OCI-LY7 (cell line): ENCODE measurements around the gene DCLRE1B. TPM values are rescaled to one million over a fixed set of nuclear protein-coding genes. Genes with fewer than 3 reads are reported as not detected.

ENCODE experiments used
- BruUV-seq: library from RNA; stranded (reverse); fragments of 400-500 nt; replicated peaks from 2 replicates; lab custom pipeline; 2021; lab: Mats Ljungman, UMichigan
- CTCF ChIA-PET: fragments of 300-600 bp; sonication (Branson Sonifier 250); formaldehyde crosslinking; loops from one replicate; lab custom pipeline; 2022; ENCODE audit warnings: antibody characterized with exemption; ENCODE audit not compliant: unreplicated experiment; lab: Charles Lee
- POLR2A ChIA-PET: fragments of 300-600 bp; sonication (Branson Sonifier 250); formaldehyde crosslinking; loops from one replicate; lab custom pipeline; 2022; ENCODE audit warnings: antibody characterized with exemption; lab: Charles Lee
- DNase-seq: peaks from one replicate; pipeline ENCODE4 v3.0.0-alpha.2; 2015; ENCODE audit warnings: low spot score
- H2AFZ ChIP-seq: fragments of 200-600 bp; sonication (generic), shearing (Covaris generic); 2 replicates; pipeline ENCODE4 v1.6.1; 2014; ENCODE audit warnings: mild to moderate bottlenecking, antibody characterized with exemption, low read length, moderate library complexity
- H3K27ac ChIP-seq: fragments of 200-600 bp; sonication (generic); 2 replicates; pipeline ENCODE4 v1.5.1; 2014; ENCODE audit warnings: mixed run types, low read depth, mild to moderate bottlenecking, moderate library complexity, low read length, inconsistent platforms; ENCODE audit not compliant: poor library complexity, severe bottlenecking
- H3K36me3 ChIP-seq: fragments of 200-600 bp; sonication (generic); 2 replicates; pipeline ENCODE4 v1.6.1; 2014; ENCODE audit warnings: mild to moderate bottlenecking, antibody characterized with exemption, low read length, moderate library complexity, mixed read lengths; ENCODE audit not compliant: insufficient read depth
- H3K4me1 ChIP-seq: fragments of 200-600 bp; sonication (generic); 2 replicates; pipeline ENCODE4 v1.5.1; 2014; ENCODE audit warnings: mild to moderate bottlenecking, low read length; ENCODE audit not compliant: insufficient read depth, poor library complexity, severe bottlenecking
- H3K4me2 ChIP-seq: fragments of 200-600 bp; sonication (generic); 2 replicates; pipeline ENCODE4 v1.6.1; 2014; ENCODE audit warnings: mild to moderate bottlenecking, low read length
- H3K4me3 ChIP-seq: fragments of 200-600 bp; sonication (generic); 2 replicates; pipeline ENCODE4 v1.5.1; 2014; ENCODE audit warnings: mild to moderate bottlenecking, low read depth, low read length; ENCODE audit not compliant: poor library complexity, severe bottlenecking
- H3K79me2 ChIP-seq: fragments of 200-600 bp; sonication (generic); 2 replicates; pipeline ENCODE4 v1.6.1; 2016; ENCODE audit warnings: low read depth, mild to moderate bottlenecking, low read length, moderate library complexity, mixed read lengths; ENCODE audit not compliant: insufficient read depth
- H3K9me2 ChIP-seq: fragments of 200-600 bp; sonication (generic); 2 replicates; pipeline ENCODE4 v1.6.1; 2016; ENCODE audit warnings: mild to moderate bottlenecking, low read length, mixed read lengths; ENCODE audit not compliant: insufficient read depth
- H3K9me3 ChIP-seq: fragments of 200-600 bp; sonication (generic); 2 replicates; pipeline ENCODE4 v1.6.1; 2014; ENCODE audit warnings: mild to moderate bottlenecking, mixed run types, low read length, mixed read lengths
- H4K20me1 ChIP-seq: fragments of 200-600 bp; sonication (generic); 2 replicates; pipeline ENCODE4 v1.6.1; 2014; ENCODE audit warnings: mild to moderate bottlenecking, antibody characterized with exemption, low read length, moderate library complexity, mixed read lengths; ENCODE audit not compliant: insufficient read depth
- EZH2phosphoT487 ChIP-seq: fragments of 200-600 bp; sonication (generic); IDR thresholded peaks from 2 replicates; pipeline ENCODE4 v1.6.1; 2018; ENCODE audit warnings: low read depth, borderline replicate concordance, mild to moderate bottlenecking, mixed run types, antibody characterized with exemption, low read length, moderate library complexity, mixed read lengths
- intact Hi-C: fragments of 100-400 bp; cut with micrococcal nuclease; formaldehyde crosslinking; loops from one replicate; pipeline ENCODE4 v1.10.0; 2022; ENCODE audit not compliant: unreplicated experiment
- total RNA-seq, 2 experiments: library from RNA; depleted of rRNA in 1 of 2; stranded (reverse); fragments of >200 nt in 1 of 2; shearing (Covaris generic) in 1 of 2; gene quantifications; 2 replicates each; pipeline ENCODE4 v1.2.3, GENCODE V29; 2014 to 2022
- TF ChIP-seq, protein P1 (sequence below): fragments of 200-600 bp; sonication (generic); conservative IDR thresholded peaks from 2 replicates; pipeline ENCODE4 v1.5.1; 2014; ENCODE audit warnings: mild to moderate bottlenecking, antibody characterized with exemption, low read length, moderate library complexity, mixed read lengths

The DCLRE1B gene
- total RNA-seq, 2 experiments from 2014 or later: 17.3 to 20.8 TPM

DNA sequence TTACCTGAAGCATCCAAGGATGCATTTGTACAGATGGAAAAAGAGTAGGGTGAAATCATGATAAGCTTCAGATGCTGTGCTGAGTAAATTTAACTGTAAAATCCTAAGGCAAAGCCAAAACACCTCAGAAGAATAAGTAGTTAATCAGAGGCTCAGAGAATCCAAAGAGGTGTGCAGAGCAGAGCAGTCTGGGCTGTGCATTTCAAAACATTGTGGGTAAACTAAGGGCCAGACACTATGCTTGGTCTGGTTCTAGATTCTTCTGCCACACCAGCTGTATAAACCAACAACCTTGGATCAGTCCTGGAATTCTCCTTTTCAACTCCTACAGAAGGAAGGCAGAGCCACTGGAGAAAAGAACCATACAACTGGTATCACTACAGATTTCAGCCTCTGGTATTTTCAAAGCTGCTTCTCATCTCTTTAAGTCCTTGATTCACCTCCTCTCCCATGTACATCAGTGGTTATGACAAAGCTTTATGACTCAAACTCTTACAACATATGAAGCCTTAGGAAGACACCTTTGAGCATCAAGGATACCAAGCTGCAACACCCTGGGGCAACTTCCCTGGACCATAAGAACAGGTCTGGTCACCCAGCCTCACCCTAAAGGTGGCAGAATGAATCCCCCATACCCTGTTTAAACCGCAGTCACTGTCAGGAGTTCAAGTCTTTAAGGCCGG lies 12.4 kb downstream of the DCLRE1B start:
- POLR2A ChIA-PET: interaction anchor here (0.5 to 1.1 kb wide), 3 partner anchors 13 to 50 kb away, joined by 3 to 5 read pairs (median 3); no protein-coding TSS in a partner anchor
- no peak overlapping the region for H2AFZ ChIP-seq
- intact Hi-C loops: no loop called here

DNA sequence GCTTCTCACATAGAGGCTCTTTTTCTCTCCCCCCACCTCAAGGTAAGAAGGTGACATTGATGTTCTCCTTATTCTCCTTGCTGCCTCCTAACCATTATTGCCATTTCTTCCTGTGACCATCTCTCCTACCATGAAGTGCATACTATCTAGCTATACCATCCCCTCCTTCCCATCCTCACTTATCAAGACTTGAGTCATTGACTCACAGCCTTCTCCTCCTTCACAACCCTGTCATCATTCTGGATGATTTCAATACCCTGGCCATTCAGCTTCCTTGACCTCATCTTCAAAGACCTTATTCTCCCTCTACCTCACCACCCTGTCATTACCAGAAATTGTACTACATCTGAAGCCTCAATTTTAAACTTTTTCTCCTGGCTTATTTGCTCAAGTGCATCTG lies 13.1 kb downstream of the DCLRE1B start:
- no peak for TF ChIP-seq EZH2phosphoT487
- TF ChIP-seq, protein P1, sequence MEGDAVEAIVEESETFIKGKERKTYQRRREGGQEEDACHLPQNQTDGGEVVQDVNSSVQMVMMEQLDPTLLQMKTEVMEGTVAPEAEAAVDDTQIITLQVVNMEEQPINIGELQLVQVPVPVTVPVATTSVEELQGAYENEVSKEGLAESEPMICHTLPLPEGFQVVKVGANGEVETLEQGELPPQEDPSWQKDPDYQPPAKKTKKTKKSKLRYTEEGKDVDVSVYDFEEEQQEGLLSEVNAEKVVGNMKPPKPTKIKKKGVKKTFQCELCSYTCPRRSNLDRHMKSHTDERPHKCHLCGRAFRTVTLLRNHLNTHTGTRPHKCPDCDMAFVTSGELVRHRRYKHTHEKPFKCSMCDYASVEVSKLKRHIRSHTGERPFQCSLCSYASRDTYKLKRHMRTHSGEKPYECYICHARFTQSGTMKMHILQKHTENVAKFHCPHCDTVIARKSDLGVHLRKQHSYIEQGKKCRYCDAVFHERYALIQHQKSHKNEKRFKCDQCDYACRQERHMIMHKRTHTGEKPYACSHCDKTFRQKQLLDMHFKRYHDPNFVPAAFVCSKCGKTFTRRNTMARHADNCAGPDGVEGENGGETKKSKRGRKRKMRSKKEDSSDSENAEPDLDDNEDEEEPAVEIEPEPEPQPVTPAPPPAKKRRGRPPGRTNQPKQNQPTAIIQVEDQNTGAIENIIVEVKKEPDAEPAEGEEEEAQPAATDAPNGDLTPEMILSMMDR: no peak
- no peak overlapping the region for H2AFZ ChIP-seq
- H3K79me2 ChIP-seq: 0 out of 2 replicates have a peak, but pooled peaks cover 3% of the 10 kb centered on the region
- H3K9me3 ChIP-seq: no peaks in the 10 kb centered on the region
- no peak overlapping the region for H3K4me2 ChIP-seq
- H3K36me3 ChIP-seq: peaks cover 30% of the 10 kb centered on the region
- POLR2A ChIA-PET: interaction anchor here (0.8 to 1.2 kb wide), 4 partner anchors 13 to 51 kb away, joined by 3 to 5 read pairs (median 3); no protein-coding TSS in a partner anchor
- no peaks in the 10 kb centered on the region for H4K20me1 ChIP-seq
- BruUV-seq: no TSS peak
- H3K27ac ChIP-seq: no peak overlapping the region
- no peaks in the 10 kb centered on the region for H3K9me2 ChIP-seq
- H3K4me3 ChIP-seq: no peak overlapping the region
- intact Hi-C loops: no loop called here
- H3K4me1 ChIP-seq: peaks cover 11% of the 10 kb centered on the region
- CTCF ChIA-PET: interaction anchor here (0.8 kb wide), 1 partner anchor 12 kb away, joined by 3 read pairs; no protein-coding TSS in a partner anchor
- no peak for DNase-seq

More for the DNA sequence above, 12.4 kb downstream of the DCLRE1B start:
- no peaks in the 10 kb centered on the region for H3K9me2 ChIP-seq
- H3K27ac ChIP-seq: no peak overlapping the region
- no TSS peak for BruUV-seq
- H3K79me2 ChIP-seq: 0 out of 2 replicates have a peak, but pooled peaks cover 4% of the 10 kb centered on the region
- H3K4me3 ChIP-seq: no peak overlapping the region
- no peak for TF ChIP-seq EZH2phosphoT487
- TF ChIP-seq, protein P1: no peak
- no peaks in the 10 kb centered on the region for H3K9me3 ChIP-seq
- no peak overlapping the region for H3K4me2 ChIP-seq
- peaks cover 11% of the 10 kb centered on the region for H3K4me1 ChIP-seq
- DNase-seq: no peak
- H4K20me1 ChIP-seq: no peaks in the 10 kb centered on the region
- CTCF ChIA-PET: interaction anchor here (0.8 kb wide), 1 partner anchor 11 kb away, joined by 3 read pairs; no protein-coding TSS in a partner anchor
- H3K36me3 ChIP-seq: peaks cover 37% of the 10 kb centered on the region

DNA sequence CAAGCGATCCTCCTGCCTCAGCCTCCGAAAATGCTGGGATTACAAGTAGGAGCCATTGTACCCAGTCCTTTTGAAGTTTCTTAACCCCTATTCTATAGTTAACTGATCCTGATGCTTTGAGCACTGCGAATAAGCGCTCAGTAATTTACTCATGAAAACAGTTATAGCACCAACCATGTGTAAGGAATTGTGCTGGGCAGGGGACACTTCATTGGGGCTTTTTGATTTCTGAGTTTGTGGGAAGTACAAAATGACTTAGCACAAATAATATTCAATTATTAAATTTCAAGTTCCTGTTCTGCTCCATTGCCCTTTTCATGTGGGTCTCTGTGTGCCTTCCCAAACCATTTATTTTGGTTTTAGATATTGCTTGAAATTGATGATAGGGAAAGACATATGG lies 17.8 kb downstream of the DCLRE1B start:
- H3K4me3 ChIP-seq: no peak overlapping the region

More for the DNA sequence above, 17.8 kb downstream of the DCLRE1B start:
- Histone ChIP-seq H4K20me1 (no peaks in the 10 kb centered on the region), H3K36me3 (no peaks in the 10 kb centered on the region), H3K79me2 (no peaks in the 10 kb centered on the region), H3K9me2 (no peaks in the 10 kb centered on the region), H3K9me3 (no peaks in the 10 kb centered on the region), H3K27ac (no peak overlapping the region), H2AFZ (no peak overlapping the region), H3K4me2 (no peak overlapping the region), H3K4me1 (peaks cover 26% of the 10 kb centered on the region)
- BruUV-seq: no TSS peak
- CTCF ChIA-PET: no interaction called here
- POLR2A ChIA-PET: interaction anchor here (0.7 kb wide), 1 partner anchor 1009 kb away, joined by 3 read pairs; no protein-coding TSS in a partner anchor
- no peak for TF ChIP-seq EZH2phosphoT487
- TF ChIP-seq, protein P1: no peak
- no peak for DNase-seq
- intact Hi-C loops: no loop called here
